ENCODE measurements around the gene SLIT1. TPM values are rescaled to one million over a fixed set of nuclear protein-coding genes. Genes with fewer than 3 reads are reported as not detected.

SLIT1 gene
- polyA plus RNA-seq, 1 donor (not counting 4 experiments of a cell fraction or from before 2014, with no cell fraction given), result 0.01 TPM

DNA sequence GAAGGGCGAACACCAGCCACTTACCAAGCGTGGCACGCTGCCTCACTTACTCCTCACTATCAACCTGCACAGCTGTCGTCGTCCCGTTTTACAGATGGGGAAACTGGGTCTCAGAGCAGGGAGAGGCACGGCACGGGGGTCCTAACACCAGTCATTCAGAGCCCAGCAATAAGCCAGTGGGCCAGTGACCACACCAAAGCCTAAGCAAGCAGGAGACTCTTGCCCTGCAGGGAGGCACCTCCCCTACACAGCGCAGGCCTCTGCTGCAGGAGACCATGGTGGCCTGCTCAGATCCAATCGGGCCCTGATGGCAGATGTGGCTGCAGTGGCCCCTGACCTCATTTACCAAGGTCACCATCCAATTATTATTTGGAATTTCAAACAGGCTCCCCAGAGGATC is 4.8 kb downstream of the SLIT1 start:
- H3K27me3 ChIP-seq (ENCODE audit: control insufficient read depth, extremely low read depth, insufficient read depth, low read length), result peaks cover 88% of the 10 kb centered on the region
- TF ChIP-seq, protein P1, sequence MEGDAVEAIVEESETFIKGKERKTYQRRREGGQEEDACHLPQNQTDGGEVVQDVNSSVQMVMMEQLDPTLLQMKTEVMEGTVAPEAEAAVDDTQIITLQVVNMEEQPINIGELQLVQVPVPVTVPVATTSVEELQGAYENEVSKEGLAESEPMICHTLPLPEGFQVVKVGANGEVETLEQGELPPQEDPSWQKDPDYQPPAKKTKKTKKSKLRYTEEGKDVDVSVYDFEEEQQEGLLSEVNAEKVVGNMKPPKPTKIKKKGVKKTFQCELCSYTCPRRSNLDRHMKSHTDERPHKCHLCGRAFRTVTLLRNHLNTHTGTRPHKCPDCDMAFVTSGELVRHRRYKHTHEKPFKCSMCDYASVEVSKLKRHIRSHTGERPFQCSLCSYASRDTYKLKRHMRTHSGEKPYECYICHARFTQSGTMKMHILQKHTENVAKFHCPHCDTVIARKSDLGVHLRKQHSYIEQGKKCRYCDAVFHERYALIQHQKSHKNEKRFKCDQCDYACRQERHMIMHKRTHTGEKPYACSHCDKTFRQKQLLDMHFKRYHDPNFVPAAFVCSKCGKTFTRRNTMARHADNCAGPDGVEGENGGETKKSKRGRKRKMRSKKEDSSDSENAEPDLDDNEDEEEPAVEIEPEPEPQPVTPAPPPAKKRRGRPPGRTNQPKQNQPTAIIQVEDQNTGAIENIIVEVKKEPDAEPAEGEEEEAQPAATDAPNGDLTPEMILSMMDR (optimal IDR thresholded peaks at IDR 0.05 in 1 of 3, IDR thresholded peaks at IDR 0.05 in 1 of 3, conservative IDR thresholded peaks at IDR 0.05 in 1 of 3; ENCODE audit: extremely low read depth in 1 of 3, insufficient read depth in 2 of 3, low read length in 3 of 3), result no peak
- no peak for TF ChIP-seq EZH2 (IDR thresholded peaks at IDR 0.05; ENCODE audit: low read length)
- FAIRE-seq, result no peak

DNA sequence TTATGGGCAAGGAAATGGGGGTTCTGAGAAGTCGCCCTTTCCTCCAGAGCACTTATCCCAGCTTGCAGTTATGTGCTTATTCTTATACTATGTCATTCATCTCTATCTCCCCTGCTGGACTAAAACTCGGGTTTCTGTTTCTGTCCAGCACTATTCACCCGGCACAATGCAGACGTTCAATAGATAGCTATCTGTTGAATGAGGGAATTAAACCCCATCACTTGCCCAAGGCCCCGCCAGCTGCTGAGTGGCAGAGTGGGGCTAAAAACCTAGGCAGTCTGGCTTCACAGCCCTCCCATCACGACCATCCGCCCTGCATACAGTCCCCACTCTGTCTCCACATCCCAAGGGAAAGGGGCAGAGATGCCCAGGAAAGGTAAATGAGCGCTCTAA is 5.4 kb downstream of the SLIT1 start:
- H4K20me1 ChIP-seq (ENCODE audit: control insufficient read depth, extremely low read depth, insufficient read depth, low read length), result no peaks in the 10 kb centered on the region
- H3K27me3 ChIP-seq (ENCODE audit: control insufficient read depth, extremely low read depth, insufficient read depth, low read length), result peaks cover 82% of the 10 kb centered on the region
- H3K79me2 ChIP-seq (ENCODE audit: control insufficient read depth, insufficient read depth, low read length), result no peaks in the 10 kb centered on the region
- H2AFZ ChIP-seq (ENCODE audit: control insufficient read depth, low read length), result no peak overlapping the region
- dilution Hi-C loops (cut with MboI; ENCODE audit: extremely low pct_ligation_motif_present, low sequenced_read_pairs), result no loop called here
- H3K9me1 ChIP-seq (ENCODE audit: control insufficient read depth, extremely low read depth, insufficient read depth, low read length), result no peaks in the 10 kb centered on the region
- H3K27ac ChIP-seq (ENCODE audit: control insufficient read depth, insufficient read depth, low read length), result no peak overlapping the region
- H3K36me3 ChIP-seq (ENCODE audit: control insufficient read depth in 2 of 2, extremely low read depth in 1 of 2, insufficient read depth in 2 of 2, low read length in 2 of 2), result no peaks in the 10 kb centered on the region
- no peaks in the 10 kb centered on the region for H3K9me3 ChIP-seq (ENCODE audit: control insufficient read depth, low read depth, low read length)
- DNase-seq (ENCODE audit: low read depth, low spot score) (no peak), FAIRE-seq (no peak)
- H3K4me2 ChIP-seq (ENCODE audit: control insufficient read depth, extremely low read depth, insufficient read depth, low read depth, low read length), result no peak overlapping the region
- H3K4me1 ChIP-seq (ENCODE audit: control insufficient read depth, extremely low read depth, insufficient read depth, low read length), result no peaks in the 10 kb centered on the region
- no peak overlapping the region for H3K4me3 ChIP-seq (ENCODE audit: control insufficient read depth in 2 of 3, extremely low read depth in 1 of 3, insufficient read depth in 2 of 3, low read depth in 1 of 3, low read length in 3 of 3)
- no peak for TF ChIP-seq EZH2 (IDR thresholded peaks at IDR 0.05; ENCODE audit: low read length)
- TF ChIP-seq, protein P1 (optimal IDR thresholded peaks at IDR 0.05 in 1 of 3, IDR thresholded peaks at IDR 0.05 in 1 of 3, conservative IDR thresholded peaks at IDR 0.05 in 1 of 3; ENCODE audit: extremely low read depth in 1 of 3, insufficient read depth in 2 of 3, low read length in 3 of 3), result no peak
- no peak overlapping the region for H3K9ac ChIP-seq (ENCODE audit: control insufficient read depth, extremely low read depth, insufficient read depth, low read length)

More for the DNA sequence above, 4.8 kb downstream of the SLIT1 start:
- Histone ChIP-seq H3K4me3 (ENCODE audit: control insufficient read depth in 2 of 3, extremely low read depth in 1 of 3, insufficient read depth in 2 of 3, low read depth in 1 of 3, low read length in 3 of 3) (no peak overlapping the region), H3K4me1 (ENCODE audit: control insufficient read depth, extremely low read depth, insufficient read depth, low read length) (no peaks in the 10 kb centered on the region), H3K9me3 (ENCODE audit: control insufficient read depth, low read depth, low read length) (no peaks in the 10 kb centered on the region), H2AFZ (ENCODE audit: control insufficient read depth, low read length) (no peak overlapping the region), H3K79me2 (ENCODE audit: control insufficient read depth, insufficient read depth, low read length) (no peaks in the 10 kb centered on the region), H3K36me3 (ENCODE audit: control insufficient read depth in 2 of 2, extremely low read depth in 1 of 2, insufficient read depth in 2 of 2, low read length in 2 of 2) (no peaks in the 10 kb centered on the region), H4K20me1 (ENCODE audit: control insufficient read depth, extremely low read depth, insufficient read depth, low read length) (no peaks in the 10 kb centered on the region), H3K27ac (ENCODE audit: control insufficient read depth, insufficient read depth, low read length) (no peak overlapping the region), H3K9ac (ENCODE audit: control insufficient read depth, extremely low read depth, insufficient read depth, low read length) (no peak overlapping the region), H3K4me2 (ENCODE audit: control insufficient read depth, extremely low read depth, insufficient read depth, low read depth, low read length) (no peak overlapping the region), H3K9me1 (ENCODE audit: control insufficient read depth, extremely low read depth, insufficient read depth, low read length) (no peaks in the 10 kb centered on the region)
- dilution Hi-C loops (cut with MboI; ENCODE audit: extremely low pct_ligation_motif_present, low sequenced_read_pairs), result no loop called here
- DNase-seq (ENCODE audit: low read depth, low spot score), result no peak

All from keratinocyte (primary cell).